ENCODE measurements around the gene CLDND1.

DNA sequence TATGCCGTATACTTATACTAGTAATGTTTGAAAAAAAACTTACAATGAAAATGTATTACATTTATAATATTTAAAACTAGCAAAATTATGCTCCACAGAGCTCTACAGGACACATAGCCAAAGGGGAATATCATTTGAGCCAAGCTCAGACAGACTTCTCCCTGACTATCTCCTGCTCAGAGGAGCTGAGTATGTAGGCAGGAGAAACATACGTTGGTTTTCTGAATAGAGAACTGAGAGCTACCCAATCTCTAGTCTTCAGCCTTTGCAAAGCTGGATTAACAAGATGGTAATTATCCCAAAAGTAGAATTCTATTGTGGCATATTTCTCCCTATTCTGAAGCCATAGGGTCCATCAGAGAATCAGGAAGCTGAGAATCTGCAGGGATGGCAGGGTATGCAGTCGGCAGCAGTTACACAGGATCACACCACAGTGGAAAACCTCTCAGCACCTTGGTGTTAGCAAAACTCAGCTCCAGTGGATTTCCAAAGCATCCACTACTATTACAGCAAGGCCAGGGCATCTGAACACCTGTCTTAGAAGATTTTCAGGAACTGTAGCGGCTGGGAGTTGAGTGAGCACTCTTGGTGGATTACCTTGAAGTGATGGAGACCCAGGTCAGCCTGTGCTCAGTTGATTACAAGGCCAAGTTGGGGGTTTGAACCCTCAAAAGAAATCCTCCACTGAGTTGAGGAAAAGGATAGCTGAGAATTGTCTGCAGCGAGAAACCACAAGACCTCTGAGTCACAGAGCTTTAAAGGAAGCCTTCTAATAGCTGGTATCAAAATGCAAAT is 39.2 kb upstream of the CLDND1 start:
- TF ChIP-seq, protein P1, sequence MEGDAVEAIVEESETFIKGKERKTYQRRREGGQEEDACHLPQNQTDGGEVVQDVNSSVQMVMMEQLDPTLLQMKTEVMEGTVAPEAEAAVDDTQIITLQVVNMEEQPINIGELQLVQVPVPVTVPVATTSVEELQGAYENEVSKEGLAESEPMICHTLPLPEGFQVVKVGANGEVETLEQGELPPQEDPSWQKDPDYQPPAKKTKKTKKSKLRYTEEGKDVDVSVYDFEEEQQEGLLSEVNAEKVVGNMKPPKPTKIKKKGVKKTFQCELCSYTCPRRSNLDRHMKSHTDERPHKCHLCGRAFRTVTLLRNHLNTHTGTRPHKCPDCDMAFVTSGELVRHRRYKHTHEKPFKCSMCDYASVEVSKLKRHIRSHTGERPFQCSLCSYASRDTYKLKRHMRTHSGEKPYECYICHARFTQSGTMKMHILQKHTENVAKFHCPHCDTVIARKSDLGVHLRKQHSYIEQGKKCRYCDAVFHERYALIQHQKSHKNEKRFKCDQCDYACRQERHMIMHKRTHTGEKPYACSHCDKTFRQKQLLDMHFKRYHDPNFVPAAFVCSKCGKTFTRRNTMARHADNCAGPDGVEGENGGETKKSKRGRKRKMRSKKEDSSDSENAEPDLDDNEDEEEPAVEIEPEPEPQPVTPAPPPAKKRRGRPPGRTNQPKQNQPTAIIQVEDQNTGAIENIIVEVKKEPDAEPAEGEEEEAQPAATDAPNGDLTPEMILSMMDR (IDR thresholded peaks at IDR 0.05) = no peak
- no peak for TF ChIP-seq EZH2 (IDR thresholded peaks at IDR 0.05; ENCODE audit: borderline replicate concordance, insufficient read depth, low read depth, low read length, poor library complexity, severe bottlenecking)

Data from B cell (primary cell).